WTC11 (cell line): Measurements from ENCODE around the gene A1CF. TPM values are rescaled to one million over a fixed set of nuclear protein-coding genes. Genes with fewer than 3 reads are reported as not detected.

ENCODE experiments used
- ATAC-seq: fragments of 200-7000 bp; cut with Tn5 transposase; 2 replicates; pipeline ENCODE4 v1.10.0; 2021; ENCODE audit warnings: mild to moderate bottlenecking, moderate library complexity
- CTCF ChIA-PET: fragments of 300-600 bp; sonication (Branson Sonifier 250); formaldehyde crosslinking; loops from one replicate; lab custom pipeline; 2021; ENCODE audit warnings: antibody characterized with exemption; lab: Charles Lee
- POLR2A ChIA-PET: fragments of 350-600 bp; sonication (Branson Sonifier 250); formaldehyde crosslinking; loops from one replicate; lab custom pipeline; 2021; ENCODE audit warnings: antibody characterized with exemption; lab: Charles Lee
- DNase-seq: peaks from one replicate; pipeline ENCODE4 v3.0.0; 2021; ENCODE audit warnings: low spot score
- H3K27ac Mint-ChIP-seq: 2 replicates; pipeline ENCODE4 v1.8.0; 2021; ENCODE audit warnings: mixed read lengths
- H3K27me3 Mint-ChIP-seq: 2 replicates; pipeline ENCODE4 v1.8.0; 2021; ENCODE audit warnings: low read depth, mild to moderate bottlenecking, moderate library complexity, mixed read lengths
- H3K36me3 Mint-ChIP-seq: 2 replicates; pipeline ENCODE4 v1.8.0; 2021; ENCODE audit warnings: mixed read lengths
- H3K4me1 Mint-ChIP-seq: 2 replicates; pipeline ENCODE4 v1.8.0; 2022; ENCODE audit warnings: mixed read lengths
- H3K4me3 Mint-ChIP-seq: 2 replicates; pipeline ENCODE4 v1.8.0; 2021; ENCODE audit warnings: mild to moderate bottlenecking, moderate library complexity, mixed read lengths
- H3K9me3 Mint-ChIP-seq: 2 replicates; pipeline ENCODE4 v1.8.0; 2021; ENCODE audit warnings: mixed read lengths
- ETV6 ChIP-seq: sonication (generic); formaldehyde crosslinking; IDR thresholded peaks from 2 replicates; pipeline ENCODE4 v1.8.1; 2022; ENCODE audit warnings: mild to moderate bottlenecking, missing genetic modification reagents
- NFE2L1 ChIP-seq: sonication (generic); formaldehyde crosslinking; IDR thresholded peaks from 2 replicates; pipeline ENCODE4 v1.8.1; 2023; ENCODE audit warnings: missing genetic modification reagents
- PRDM15 ChIP-seq: sonication (generic); formaldehyde crosslinking; IDR thresholded peaks from 2 replicates; pipeline ENCODE4 v1.8.0; 2022; ENCODE audit warnings: missing genetic modification reagents
- STAT6 ChIP-seq: sonication (generic); formaldehyde crosslinking; conservative IDR thresholded peaks from 2 replicates; pipeline ENCODE4 v1.8.1; 2023; ENCODE audit warnings: mild to moderate bottlenecking, low read depth, missing genetic modification reagents, moderate library complexity
- total RNA-seq: library from RNA; stranded (reverse); gene quantifications from 3 replicates; pipeline ENCODE4 v1.2.3, GENCODE V29; 2021
- TF ChIP-seq, protein P1 (sequence below): sonication (generic); formaldehyde crosslinking; IDR thresholded peaks from 2 replicates; pipeline ENCODE4 v1.8.1; 2023; ENCODE audit warnings: mild to moderate bottlenecking, missing genetic modification reagents, borderline replicate concordance
- TF ChIP-seq, protein P2 (sequence below): sonication (generic); formaldehyde crosslinking; conservative IDR thresholded peaks from 2 replicates; pipeline ENCODE4 v1.8.1; 2022; ENCODE audit warnings: mild to moderate bottlenecking, missing genetic modification reagents
- TF ChIP-seq, protein P3 (sequence below): sonication (generic); formaldehyde crosslinking; IDR thresholded peaks from 2 replicates; pipeline ENCODE4 v1.8.1; 2022; ENCODE audit warnings: low read depth, mild to moderate bottlenecking, moderate library complexity, missing genetic modification reagents, borderline replicate concordance
- TF ChIP-seq, protein P4 (sequence below): sonication (generic); formaldehyde crosslinking; IDR thresholded peaks from 2 replicates; pipeline ENCODE4 v1.8.0; 2023; ENCODE audit warnings: mild to moderate bottlenecking, missing genetic modification reagents
- TF ChIP-seq, protein P5 (sequence below): fragments of 200-600 bp; IDR thresholded peaks from 2 replicates; pipeline ENCODE4 v1.8.0; 2022; ENCODE audit warnings: antibody characterized with exemption
- TF ChIP-seq, protein P6 (sequence below): fragments of 250-450 bp; sonication (Bioruptor Pico); IDR thresholded peaks from 2 replicates; pipeline ENCODE4 v1.9.0; 2021; ENCODE audit warnings: mild to moderate bottlenecking
- TF ChIP-seq, protein P7 (sequence below): fragments of 250-450 bp; sonication (Bioruptor Pico); IDR thresholded peaks from 2 replicates; pipeline ENCODE4 v1.8.0; 2021; ENCODE audit warnings: mild to moderate bottlenecking
- TF ChIP-seq, protein P8 (sequence below): sonication (generic); formaldehyde crosslinking; IDR thresholded peaks from 2 replicates; pipeline ENCODE4 v1.8.1; 2023; ENCODE audit warnings: mild to moderate bottlenecking, missing genetic modification reagents
- TF ChIP-seq, protein P9 (sequence below): sonication (generic); formaldehyde crosslinking; IDR thresholded peaks from 2 replicates; pipeline ENCODE4 v1.8.0; 2022; ENCODE audit warnings: mild to moderate bottlenecking, missing genetic modification reagents

A1CF gene
- total RNA-seq, 1 experiment from 2014 or later = 0.07 TPM

GRCh38 chr10:50837095-50837494, 48.3 kb downstream of the A1CF start (continued):
- TF ChIP-seq, protein P1, sequence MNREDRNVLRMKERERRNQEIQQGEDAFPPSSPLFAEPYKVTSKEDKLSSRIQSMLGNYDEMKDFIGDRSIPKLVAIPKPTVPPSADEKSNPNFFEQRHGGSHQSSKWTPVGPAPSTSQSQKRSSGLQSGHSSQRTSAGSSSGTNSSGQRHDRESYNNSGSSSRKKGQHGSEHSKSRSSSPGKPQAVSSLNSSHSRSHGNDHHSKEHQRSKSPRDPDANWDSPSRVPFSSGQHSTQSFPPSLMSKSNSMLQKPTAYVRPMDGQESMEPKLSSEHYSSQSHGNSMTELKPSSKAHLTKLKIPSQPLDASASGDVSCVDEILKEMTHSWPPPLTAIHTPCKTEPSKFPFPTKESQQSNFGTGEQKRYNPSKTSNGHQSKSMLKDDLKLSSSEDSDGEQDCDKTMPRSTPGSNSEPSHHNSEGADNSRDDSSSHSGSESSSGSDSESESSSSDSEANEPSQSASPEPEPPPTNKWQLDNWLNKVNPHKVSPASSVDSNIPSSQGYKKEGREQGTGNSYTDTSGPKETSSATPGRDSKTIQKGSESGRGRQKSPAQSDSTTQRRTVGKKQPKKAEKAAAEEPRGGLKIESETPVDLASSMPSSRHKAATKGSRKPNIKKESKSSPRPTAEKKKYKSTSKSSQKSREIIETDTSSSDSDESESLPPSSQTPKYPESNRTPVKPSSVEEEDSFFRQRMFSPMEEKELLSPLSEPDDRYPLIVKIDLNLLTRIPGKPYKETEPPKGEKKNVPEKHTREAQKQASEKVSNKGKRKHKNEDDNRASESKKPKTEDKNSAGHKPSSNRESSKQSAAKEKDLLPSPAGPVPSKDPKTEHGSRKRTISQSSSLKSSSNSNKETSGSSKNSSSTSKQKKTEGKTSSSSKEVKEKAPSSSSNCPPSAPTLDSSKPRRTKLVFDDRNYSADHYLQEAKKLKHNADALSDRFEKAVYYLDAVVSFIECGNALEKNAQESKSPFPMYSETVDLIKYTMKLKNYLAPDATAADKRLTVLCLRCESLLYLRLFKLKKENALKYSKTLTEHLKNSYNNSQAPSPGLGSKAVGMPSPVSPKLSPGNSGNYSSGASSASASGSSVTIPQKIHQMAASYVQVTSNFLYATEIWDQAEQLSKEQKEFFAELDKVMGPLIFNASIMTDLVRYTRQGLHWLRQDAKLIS (CRISPR knock-in tag) = no peak
- no peak for TF ChIP-seq NFE2L1 (CRISPR knock-in tag)
- TF ChIP-seq, protein P2, sequence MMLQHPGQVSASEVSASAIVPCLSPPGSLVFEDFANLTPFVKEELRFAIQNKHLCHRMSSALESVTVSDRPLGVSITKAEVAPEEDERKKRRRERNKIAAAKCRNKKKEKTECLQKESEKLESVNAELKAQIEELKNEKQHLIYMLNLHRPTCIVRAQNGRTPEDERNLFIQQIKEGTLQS = no peak

- ATAC-seq = no peak
- DNase-seq = no peak
- CTCF ChIA-PET = interaction anchor here (0.6 kb wide), 1 partner anchor 602 kb away, joined by 3 read pairs; no protein-coding TSS in a partner anchor
- Mint-ChIP-seq H3K9me3 (no peaks in the 10 kb centered on the region), H3K27me3 (peaks cover 18% of the 10 kb centered on the region), H3K36me3 (no peaks in the 10 kb centered on the region), H3K27ac (no peak overlapping the region), H3K4me1 (no peaks in the 10 kb centered on the region), H3K4me3 (no peak overlapping the region)
- POLR2A ChIA-PET = no interaction called here
- TF ChIP-seq, protein P3, sequence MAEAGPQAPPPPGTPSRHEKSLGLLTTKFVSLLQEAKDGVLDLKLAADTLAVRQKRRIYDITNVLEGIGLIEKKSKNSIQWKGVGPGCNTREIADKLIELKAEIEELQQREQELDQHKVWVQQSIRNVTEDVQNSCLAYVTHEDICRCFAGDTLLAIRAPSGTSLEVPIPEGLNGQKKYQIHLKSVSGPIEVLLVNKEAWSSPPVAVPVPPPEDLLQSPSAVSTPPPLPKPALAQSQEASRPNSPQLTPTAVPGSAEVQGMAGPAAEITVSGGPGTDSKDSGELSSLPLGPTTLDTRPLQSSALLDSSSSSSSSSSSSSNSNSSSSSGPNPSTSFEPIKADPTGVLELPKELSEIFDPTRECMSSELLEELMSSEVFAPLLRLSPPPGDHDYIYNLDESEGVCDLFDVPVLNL (CRISPR knock-in tag) = no peak
- TF ChIP-seq, protein P4, sequence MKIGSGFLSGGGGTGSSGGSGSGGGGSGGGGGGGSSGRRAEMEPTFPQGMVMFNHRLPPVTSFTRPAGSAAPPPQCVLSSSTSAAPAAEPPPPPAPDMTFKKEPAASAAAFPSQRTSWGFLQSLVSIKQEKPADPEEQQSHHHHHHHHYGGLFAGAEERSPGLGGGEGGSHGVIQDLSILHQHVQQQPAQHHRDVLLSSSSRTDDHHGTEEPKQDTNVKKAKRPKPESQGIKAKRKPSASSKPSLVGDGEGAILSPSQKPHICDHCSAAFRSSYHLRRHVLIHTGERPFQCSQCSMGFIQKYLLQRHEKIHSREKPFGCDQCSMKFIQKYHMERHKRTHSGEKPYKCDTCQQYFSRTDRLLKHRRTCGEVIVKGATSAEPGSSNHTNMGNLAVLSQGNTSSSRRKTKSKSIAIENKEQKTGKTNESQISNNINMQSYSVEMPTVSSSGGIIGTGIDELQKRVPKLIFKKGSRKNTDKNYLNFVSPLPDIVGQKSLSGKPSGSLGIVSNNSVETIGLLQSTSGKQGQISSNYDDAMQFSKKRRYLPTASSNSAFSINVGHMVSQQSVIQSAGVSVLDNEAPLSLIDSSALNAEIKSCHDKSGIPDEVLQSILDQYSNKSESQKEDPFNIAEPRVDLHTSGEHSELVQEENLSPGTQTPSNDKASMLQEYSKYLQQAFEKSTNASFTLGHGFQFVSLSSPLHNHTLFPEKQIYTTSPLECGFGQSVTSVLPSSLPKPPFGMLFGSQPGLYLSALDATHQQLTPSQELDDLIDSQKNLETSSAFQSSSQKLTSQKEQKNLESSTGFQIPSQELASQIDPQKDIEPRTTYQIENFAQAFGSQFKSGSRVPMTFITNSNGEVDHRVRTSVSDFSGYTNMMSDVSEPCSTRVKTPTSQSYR (CRISPR knock-in tag) = no peak
- TF ChIP-seq, protein P2 = no peak
- TF ChIP-seq STAT6 (CRISPR knock-in tag) (no peak), ETV6 (CRISPR knock-in tag) (no peak), PRDM15 (CRISPR knock-in tag) (no peak)
- TF ChIP-seq, protein P5, sequence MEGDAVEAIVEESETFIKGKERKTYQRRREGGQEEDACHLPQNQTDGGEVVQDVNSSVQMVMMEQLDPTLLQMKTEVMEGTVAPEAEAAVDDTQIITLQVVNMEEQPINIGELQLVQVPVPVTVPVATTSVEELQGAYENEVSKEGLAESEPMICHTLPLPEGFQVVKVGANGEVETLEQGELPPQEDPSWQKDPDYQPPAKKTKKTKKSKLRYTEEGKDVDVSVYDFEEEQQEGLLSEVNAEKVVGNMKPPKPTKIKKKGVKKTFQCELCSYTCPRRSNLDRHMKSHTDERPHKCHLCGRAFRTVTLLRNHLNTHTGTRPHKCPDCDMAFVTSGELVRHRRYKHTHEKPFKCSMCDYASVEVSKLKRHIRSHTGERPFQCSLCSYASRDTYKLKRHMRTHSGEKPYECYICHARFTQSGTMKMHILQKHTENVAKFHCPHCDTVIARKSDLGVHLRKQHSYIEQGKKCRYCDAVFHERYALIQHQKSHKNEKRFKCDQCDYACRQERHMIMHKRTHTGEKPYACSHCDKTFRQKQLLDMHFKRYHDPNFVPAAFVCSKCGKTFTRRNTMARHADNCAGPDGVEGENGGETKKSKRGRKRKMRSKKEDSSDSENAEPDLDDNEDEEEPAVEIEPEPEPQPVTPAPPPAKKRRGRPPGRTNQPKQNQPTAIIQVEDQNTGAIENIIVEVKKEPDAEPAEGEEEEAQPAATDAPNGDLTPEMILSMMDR = no peak
- TF ChIP-seq, protein P6, sequence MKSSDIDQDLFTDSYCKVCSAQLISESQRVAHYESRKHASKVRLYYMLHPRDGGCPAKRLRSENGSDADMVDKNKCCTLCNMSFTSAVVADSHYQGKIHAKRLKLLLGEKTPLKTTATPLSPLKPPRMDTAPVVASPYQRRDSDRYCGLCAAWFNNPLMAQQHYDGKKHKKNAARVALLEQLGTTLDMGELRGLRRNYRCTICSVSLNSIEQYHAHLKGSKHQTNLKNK (CRISPR knock-in tag) = no peak
- TF ChIP-seq, protein P7, sequence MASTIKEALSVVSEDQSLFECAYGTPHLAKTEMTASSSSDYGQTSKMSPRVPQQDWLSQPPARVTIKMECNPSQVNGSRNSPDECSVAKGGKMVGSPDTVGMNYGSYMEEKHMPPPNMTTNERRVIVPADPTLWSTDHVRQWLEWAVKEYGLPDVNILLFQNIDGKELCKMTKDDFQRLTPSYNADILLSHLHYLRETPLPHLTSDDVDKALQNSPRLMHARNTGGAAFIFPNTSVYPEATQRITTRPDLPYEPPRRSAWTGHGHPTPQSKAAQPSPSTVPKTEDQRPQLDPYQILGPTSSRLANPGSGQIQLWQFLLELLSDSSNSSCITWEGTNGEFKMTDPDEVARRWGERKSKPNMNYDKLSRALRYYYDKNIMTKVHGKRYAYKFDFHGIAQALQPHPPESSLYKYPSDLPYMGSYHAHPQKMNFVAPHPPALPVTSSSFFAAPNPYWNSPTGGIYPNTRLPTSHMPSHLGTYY (CRISPR knock-in tag) = no peak
- TF ChIP-seq, protein P8, sequence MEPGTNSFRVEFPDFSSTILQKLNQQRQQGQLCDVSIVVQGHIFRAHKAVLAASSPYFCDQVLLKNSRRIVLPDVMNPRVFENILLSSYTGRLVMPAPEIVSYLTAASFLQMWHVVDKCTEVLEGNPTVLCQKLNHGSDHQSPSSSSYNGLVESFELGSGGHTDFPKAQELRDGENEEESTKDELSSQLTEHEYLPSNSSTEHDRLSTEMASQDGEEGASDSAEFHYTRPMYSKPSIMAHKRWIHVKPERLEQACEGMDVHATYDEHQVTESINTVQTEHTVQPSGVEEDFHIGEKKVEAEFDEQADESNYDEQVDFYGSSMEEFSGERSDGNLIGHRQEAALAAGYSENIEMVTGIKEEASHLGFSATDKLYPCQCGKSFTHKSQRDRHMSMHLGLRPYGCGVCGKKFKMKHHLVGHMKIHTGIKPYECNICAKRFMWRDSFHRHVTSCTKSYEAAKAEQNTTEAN (CRISPR knock-in tag) = no peak
- TF ChIP-seq, protein P9, sequence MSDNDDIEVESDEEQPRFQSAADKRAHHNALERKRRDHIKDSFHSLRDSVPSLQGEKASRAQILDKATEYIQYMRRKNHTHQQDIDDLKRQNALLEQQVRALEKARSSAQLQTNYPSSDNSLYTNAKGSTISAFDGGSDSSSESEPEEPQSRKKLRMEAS (CRISPR knock-in tag) = no peak
Observed at GRCh38 chr10:50832171-50832751, 53.2 kb downstream of the A1CF start.
